Naive B cell (primary cell): Measurements from ENCODE around the gene CCDC88B. TPM values are rescaled to one million over a fixed set of nuclear protein-coding genes. Genes with fewer than 3 reads are reported as not detected.
"Not testable (repeated sequence)": the region's sequence is repeated elsewhere in the genome, so short reads cannot be mapped to it uniquely, and the experiment has no call there.

ENCODE experiments used
- ATAC-seq, 2 donors: fragments of 150-1000 bp; cut with Tn5 transposase; 2 replicates each; pipeline ENCODE4 v1.10.0; 2021; ENCODE audit warnings: low read depth in 2 of 2, mild to moderate bottlenecking in 2 of 2, moderate library complexity in 2 of 2
- DNase-seq: peaks from one replicate; pipeline ENCODE4 v3.0.0; 2022
- H3K27ac Mint-ChIP-seq, 6 donors: one replicate each; pipeline ENCODE4 v1.8.0; 2020 to 2022; ENCODE audit warnings: mild to moderate bottlenecking in 6 of 6, mixed read lengths in 6 of 6, moderate library complexity in 5 of 6, inconsistent platforms in 2 of 6
- H3K27me3 Mint-ChIP-seq, 3 donors: one replicate each; pipeline ENCODE4 v1.8.0; 2021 to 2022; ENCODE audit warnings: mixed read lengths in 3 of 3, mild to moderate bottlenecking in 1 of 3
- H3K36me3 Mint-ChIP-seq, 2 donors: one replicate each; pipeline ENCODE4 v1.8.0; 2020 to 2022; ENCODE audit warnings: mixed read lengths in 2 of 2, inconsistent platforms in 1 of 2, mild to moderate bottlenecking in 1 of 2
- H3K4me1 Mint-ChIP-seq, 3 donors: one replicate each; pipeline ENCODE4 v1.8.0; 2020 to 2022; ENCODE audit warnings: mixed read lengths in 3 of 3, inconsistent platforms in 1 of 3, mild to moderate bottlenecking in 1 of 3, moderate library complexity in 1 of 3
- H3K4me3 Mint-ChIP-seq, 8 donors: one replicate each; pipeline ENCODE4 v1.8.0; 2020 to 2022; ENCODE audit warnings: mild to moderate bottlenecking in 8 of 8, mixed read lengths in 8 of 8, moderate library complexity in 8 of 8, inconsistent platforms in 2 of 8
- H3K9me3 Mint-ChIP-seq, 7 donors: one replicate each; pipeline ENCODE4 v1.8.0; 2020 to 2022; ENCODE audit warnings: mixed read lengths in 7 of 7, mild to moderate bottlenecking in 5 of 7, inconsistent platforms in 2 of 7, moderate library complexity in 1 of 7
- polyA plus RNA-seq, 6 donors: library from polyadenylated mRNA; unstranded; fragments of 300-500 nt; fragmentation: Illumina TruSeq; gene quantifications; one replicate each; pipeline ENCODE4 v1.2.3, GENCODE V29; 2021; ENCODE audit warnings: low read depth in 6 of 6

CCDC88B gene
- polyA plus RNA-seq, 6 donors from 2014 or later: 9.3 to 73.0 (median 19.4) TPM

GRCh38 chr11:64320556-64320955 is 19.4 kb upstream of the CCDC88B start:
- ATAC-seq: no peak
- Mint-ChIP-seq H3K4me1 (peaks cover 33 to 55% (median 46%) of the 10 kb centered on the region in 3 donors), H3K27ac (peak overlapping the region in 3 of 6 donors; percentile 16 to 99 (median 60)), H3K27me3 (no peaks in the 10 kb centered on the region), H3K9me3 (no peaks in the 10 kb centered on the region), H3K36me3 (peaks cover 0 to 16% of the 10 kb centered on the region in 2 donors), H3K4me3 (peak overlapping the region in 4 of 8 donors; percentile 16 to 94 (median 64))
- no peak for DNase-seq

DNA sequence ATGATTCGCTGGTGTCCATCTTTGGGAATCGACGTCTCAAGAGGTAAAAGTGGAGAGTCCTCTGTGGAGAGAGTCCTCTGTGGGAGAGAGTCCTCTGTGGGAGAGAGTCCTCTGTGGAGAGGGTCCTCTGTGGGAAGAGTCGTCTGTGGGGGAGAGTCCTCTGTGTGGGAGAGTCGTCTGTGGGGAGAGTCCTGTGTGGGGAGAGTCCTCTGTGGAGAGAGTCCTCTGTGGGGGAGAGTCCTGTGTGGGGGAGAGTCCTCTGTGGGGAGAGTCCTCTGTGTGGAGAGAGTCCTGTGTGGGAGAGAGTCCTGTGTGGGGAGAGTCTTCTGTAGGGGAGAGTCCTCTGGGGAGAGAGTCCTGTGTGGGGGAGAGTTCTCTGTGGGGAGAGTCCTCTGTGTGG is 19.0 kb upstream of the CCDC88B start:
- H3K27me3 Mint-ChIP-seq: no peaks in the 10 kb centered on the region
- ATAC-seq (no peak), DNase-seq (no peak)
- H3K9me3 Mint-ChIP-seq: no peaks in the 10 kb centered on the region
- H3K4me3 Mint-ChIP-seq: peak overlapping the region in 6 of 8 donors; percentile 17 to 94 (median 44)
- H3K4me1 Mint-ChIP-seq: peaks cover 33 to 54% (median 46%) of the 10 kb centered on the region in 3 donors
- H3K27ac Mint-ChIP-seq: peak overlapping the region in 3 of 6 donors; percentile 16 to 99 (median 60)
- H3K36me3 Mint-ChIP-seq: peaks cover 0 to 16% of the 10 kb centered on the region in 2 donors

DNA sequence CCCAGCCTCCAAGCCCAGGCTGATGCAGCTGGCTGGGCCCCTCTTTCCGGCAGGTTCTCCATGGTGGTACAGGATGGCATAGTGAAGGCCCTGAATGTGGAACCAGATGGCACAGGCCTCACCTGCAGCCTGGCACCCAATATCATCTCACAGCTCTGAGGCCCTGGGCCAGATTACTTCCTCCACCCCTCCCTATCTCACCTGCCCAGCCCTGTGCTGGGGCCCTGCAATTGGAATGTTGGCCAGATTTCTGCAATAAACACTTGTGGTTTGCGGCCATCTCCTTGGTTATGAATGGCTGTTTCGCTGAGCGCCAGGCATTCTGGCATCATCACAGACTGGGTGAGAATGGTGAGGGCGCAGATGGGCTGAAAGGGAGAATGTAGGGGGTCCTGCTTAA is 18.5 kb upstream of the CCDC88B start:
- peaks cover 31 to 49% (median 41%) of the 10 kb centered on the region in 3 donors for H3K4me1 Mint-ChIP-seq
- no peaks in the 10 kb centered on the region for H3K9me3 Mint-ChIP-seq
- peaks cover 0 to 18% of the 10 kb centered on the region in 2 donors for H3K36me3 Mint-ChIP-seq
- H3K27me3 Mint-ChIP-seq: no peaks in the 10 kb centered on the region
- DNase-seq (no peak), ATAC-seq (no peak)
- H3K4me3 Mint-ChIP-seq: peak overlapping the region in 2 of 8 donors; percentile 35 to 94
- peak overlapping the region in 1 of 6 donors; percentile 77 for H3K27ac Mint-ChIP-seq

DNA sequence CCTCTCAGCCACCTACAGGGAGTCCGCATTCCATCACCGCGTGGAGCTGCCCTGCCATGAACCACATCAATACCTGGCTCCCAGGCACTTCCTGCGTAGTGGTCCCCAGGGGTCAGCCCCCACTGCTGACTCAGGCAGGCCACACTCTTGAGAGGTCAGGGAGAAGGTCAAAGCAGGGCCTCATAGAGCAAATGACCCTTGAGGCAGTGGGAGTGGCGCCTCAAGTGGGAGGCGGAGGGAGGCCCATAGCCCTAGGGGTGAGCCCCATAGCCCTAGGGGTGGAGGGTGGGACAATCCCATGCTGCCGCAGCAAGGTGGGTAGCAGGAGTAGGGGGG is 17.1 kb upstream of the CCDC88B start:
- DNase-seq (no peak), ATAC-seq (no peak)
- peaks cover 0 to 24% of the 10 kb centered on the region in 2 donors for H3K36me3 Mint-ChIP-seq
- no peaks in the 10 kb centered on the region for H3K9me3 Mint-ChIP-seq
- peak overlapping the region in 1 of 6 donors; percentile 47 for H3K27ac Mint-ChIP-seq
- peaks cover 26 to 38% (median 29%) of the 10 kb centered on the region in 3 donors for H3K4me1 Mint-ChIP-seq
- H3K27me3 Mint-ChIP-seq: no peaks in the 10 kb centered on the region
- no peak overlapping the region for H3K4me3 Mint-ChIP-seq

DNA sequence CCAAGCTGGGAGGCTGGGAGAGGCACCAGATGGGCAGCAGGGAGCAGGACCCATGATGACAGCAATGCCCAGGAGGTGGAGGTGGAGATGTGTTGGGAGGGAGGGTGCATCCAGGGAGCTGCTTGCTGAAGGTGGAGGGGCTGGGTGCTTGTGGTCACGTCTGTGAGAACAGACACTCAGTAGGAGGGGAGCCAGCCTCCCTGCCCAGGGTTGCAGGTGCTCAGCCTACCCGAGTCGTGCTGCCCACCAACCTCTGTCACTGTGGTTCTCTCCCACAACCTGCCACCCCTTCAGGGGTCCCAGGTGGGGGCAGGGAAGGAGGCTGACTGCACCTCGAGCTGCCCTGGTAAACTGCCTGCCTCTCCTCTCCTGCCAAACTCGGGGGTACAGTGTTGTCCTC is 16.6 kb upstream of the CCDC88B start:
- no peak overlapping the region for H3K4me3 Mint-ChIP-seq
- H3K27ac Mint-ChIP-seq: peak overlapping the region in 3 of 6 donors; percentile 44 to 47 (median 47)
- ATAC-seq (no peak), DNase-seq (no peak)
- H3K27me3 Mint-ChIP-seq: no peaks in the 10 kb centered on the region
- H3K9me3 Mint-ChIP-seq: no peaks in the 10 kb centered on the region
- H3K4me1 Mint-ChIP-seq: peaks cover 22 to 33% (median 25%) of the 10 kb centered on the region in 3 donors
- peaks cover 0 to 24% of the 10 kb centered on the region in 2 donors for H3K36me3 Mint-ChIP-seq

- not testable (repeated sequence) for H3K27ac Mint-ChIP-seq, H3K4me3 Mint-ChIP-seq, DNase-seq, H3K9me3 Mint-ChIP-seq, ATAC-seq, H3K27me3 Mint-ChIP-seq
- Mint-ChIP-seq H3K4me1 (peaks cover 19 to 29% (median 20%) of the 10 kb centered on the region in 3 donors), H3K36me3 (peaks cover 0 to 24% of the 10 kb centered on the region in 2 donors)
Observed at GRCh38 chr11:64323984-64324383, 16.0 kb upstream of the CCDC88B start.

DNA sequence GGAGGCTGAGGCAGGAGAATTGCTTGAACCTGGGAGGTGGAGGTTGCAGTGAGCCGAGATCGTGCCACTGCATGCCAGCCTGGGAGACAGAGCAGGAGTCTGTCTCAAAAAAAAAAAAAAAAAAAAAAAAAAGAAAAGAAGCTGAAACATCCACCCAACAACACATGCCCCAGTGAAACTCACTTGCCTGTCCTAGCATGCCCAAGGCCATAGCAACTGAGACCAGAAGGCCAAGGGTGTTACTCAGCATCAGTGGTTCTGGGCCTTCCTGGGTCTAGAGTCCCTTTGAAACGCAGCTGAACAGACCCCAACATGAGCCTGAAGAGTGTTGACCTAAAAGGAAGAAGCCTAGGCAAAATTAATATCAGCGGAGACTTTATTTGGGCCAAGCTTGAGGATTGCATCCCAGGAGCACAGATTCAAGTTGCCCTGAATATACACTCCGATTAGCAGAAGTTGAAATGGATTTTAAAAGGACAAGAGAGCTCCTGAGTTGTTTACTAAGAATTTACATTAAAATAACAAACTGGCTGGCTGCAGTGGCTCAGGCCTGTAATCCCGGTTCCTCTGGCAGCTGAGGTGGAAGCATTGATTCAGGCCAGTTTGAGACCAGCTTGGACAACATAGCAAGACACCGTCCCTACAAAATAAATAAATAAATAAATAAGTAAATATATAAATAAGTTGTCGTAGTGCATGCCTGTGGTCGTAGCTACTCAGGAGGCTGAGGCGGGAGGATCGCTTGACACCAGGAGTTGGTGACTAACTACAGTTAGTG is 15.1 kb upstream of the CCDC88B start:
- Mint-ChIP-seq H3K36me3 (peaks cover 0 to 24% of the 10 kb centered on the region in 2 donors), H3K4me3 (no peak overlapping the region), H3K9me3 (no peaks in the 10 kb centered on the region), H3K4me1 (peaks cover 11 to 20% (median 14%) of the 10 kb centered on the region in 3 donors), H3K27ac (no peak overlapping the region), H3K27me3 (no peaks in the 10 kb centered on the region)
- no peak for ATAC-seq
- DNase-seq: no peak

DNA sequence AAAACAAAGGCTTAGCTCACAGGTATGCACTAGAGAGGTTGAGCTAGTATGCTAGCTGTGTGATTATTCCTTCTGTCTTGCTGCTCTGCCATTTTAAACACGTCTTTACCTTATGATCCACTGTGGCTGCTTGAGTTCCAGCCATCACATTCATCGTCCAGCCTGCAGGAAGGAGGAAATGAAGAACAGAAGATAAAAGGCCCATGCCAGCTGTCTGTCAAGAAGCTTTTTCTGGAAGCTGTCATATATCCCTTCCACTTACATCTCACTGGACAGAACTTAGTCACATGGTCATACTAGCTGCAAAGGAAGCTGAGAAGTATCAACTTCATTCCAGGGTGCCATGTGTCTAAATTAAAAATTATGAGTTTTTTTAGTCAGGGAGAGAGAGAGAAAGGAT is 12.6 kb upstream of the CCDC88B start:
- Mint-ChIP-seq H3K27ac (no peak overlapping the region), H3K9me3 (no peaks in the 10 kb centered on the region), H3K36me3 (peaks cover 0 to 8% of the 10 kb centered on the region in 2 donors), H3K4me1 (peaks cover 7 to 14% (median 12%) of the 10 kb centered on the region in 3 donors), H3K4me3 (no peak overlapping the region), H3K27me3 (no peaks in the 10 kb centered on the region)
- ATAC-seq (no peak), DNase-seq (no peak)

GRCh38 chr11:64327993-64328392 is 12.0 kb upstream of the CCDC88B start:
- DNase-seq (no peak), ATAC-seq (no peak)
- Mint-ChIP-seq H3K4me1 (peaks cover 7 to 14% (median 12%) of the 10 kb centered on the region in 3 donors), H3K27me3 (no peaks in the 10 kb centered on the region), H3K27ac (peak overlapping the region in 1 of 6 donors; percentile 81), H3K4me3 (no peak overlapping the region), H3K36me3 (peaks cover 0 to 8% of the 10 kb centered on the region in 2 donors), H3K9me3 (no peaks in the 10 kb centered on the region)

GRCh38 chr11:64330888-64331287 is 9.1 kb upstream of the CCDC88B start:
- ATAC-seq: no peak
- no peaks in the 10 kb centered on the region for H3K9me3 Mint-ChIP-seq
- no peaks in the 10 kb centered on the region for H3K27me3 Mint-ChIP-seq
- H3K36me3 Mint-ChIP-seq: peaks cover 0 to 8% of the 10 kb centered on the region in 2 donors
- peaks cover 15 to 25% (median 22%) of the 10 kb centered on the region in 3 donors for H3K4me1 Mint-ChIP-seq
- peak overlapping the region in 1 of 8 donors; percentile 72 for H3K4me3 Mint-ChIP-seq
- DNase-seq: no peak
- no peak overlapping the region for H3K27ac Mint-ChIP-seq

GRCh38 chr11:64331569-64332371 is 8.2 kb upstream of the CCDC88B start:
- DNase-seq (peak; percentile 35), ATAC-seq (peak; percentile 52 to 72)
- H3K4me3 Mint-ChIP-seq: peak overlapping the region in 2 of 8 donors; percentile 4 to 16
- peaks cover 0 to 4% of the 10 kb centered on the region in 2 donors for H3K36me3 Mint-ChIP-seq
- H3K27me3 Mint-ChIP-seq: no peaks in the 10 kb centered on the region
- peaks cover 15 to 25% (median 22%) of the 10 kb centered on the region in 3 donors for H3K4me1 Mint-ChIP-seq
- peak overlapping the region in 3 of 6 donors; percentile 8 to 63 (median 63) for H3K27ac Mint-ChIP-seq
- no peaks in the 10 kb centered on the region for H3K9me3 Mint-ChIP-seq

GRCh38 chr11:64333556-64333955 is 6.4 kb upstream of the CCDC88B start:
- Mint-ChIP-seq H3K27me3 (no peaks in the 10 kb centered on the region), H3K9me3 (no peaks in the 10 kb centered on the region), H3K4me3 (peak overlapping the region in 1 of 8 donors; percentile 29), H3K27ac (peak overlapping the region in 2 of 6 donors; percentile 58 to 60), H3K36me3 (no peaks in the 10 kb centered on the region), H3K4me1 (peaks cover 22 to 35% (median 22%) of the 10 kb centered on the region in 3 donors)
- no peak for ATAC-seq
- no peak for DNase-seq
